BLaER1 treated with 17β-estradiol and CSF1 and Interleukin-3, amounts not matched to agents 10 nM and 100 nM (cell line): ENCODE results near the gene GNG3.
"Not testable (repeated sequence)": the region's sequence is repeated elsewhere in the genome, so short reads cannot be mapped to it uniquely, and the experiment has no call there.

Experiments
- H3K27ac ChIP-seq, 11 experiments: shearing (Covaris generic); formaldehyde crosslinking; 2 replicates each; pipeline ENCODE4 v1.8.1; 2022
- H3K27me3 ChIP-seq, 11 experiments: shearing (Covaris generic); formaldehyde crosslinking; 2 replicates each; pipeline ENCODE4 v1.8.1; 2022
- H3K36me3 ChIP-seq, 11 experiments: shearing (Covaris generic); formaldehyde crosslinking; 2 replicates each; pipeline ENCODE4 v1.8.1; 2022
- H3K4me1 ChIP-seq, 10 experiments: shearing (Covaris generic); formaldehyde crosslinking; 2 replicates each; pipeline ENCODE4 v1.8.1; 2022
- H3K4me2 ChIP-seq, 11 experiments: shearing (Covaris generic); formaldehyde crosslinking; 2 replicates each; pipeline ENCODE4 v1.8.1; 2022
- H3K4me3 ChIP-seq, 10 experiments: shearing (Covaris generic); formaldehyde crosslinking; 2 replicates each; pipeline ENCODE4 v1.8.1; 2022
- H3K9ac ChIP-seq, 11 experiments: shearing (Covaris generic); formaldehyde crosslinking; 2 replicates each; pipeline ENCODE4 v1.8.1; 2022
- H3K9me3 ChIP-seq, 11 experiments: shearing (Covaris generic); formaldehyde crosslinking; replicated peaks in 1 of 11; 2 replicates each; pipeline ENCODE4 v1.8.1; 2022
- H4K20me1 ChIP-seq, 11 experiments: shearing (Covaris generic); formaldehyde crosslinking; 2 replicates each; pipeline ENCODE4 v1.8.1; 2022
- Cebpa-rat ChIP-seq, 11 experiments: shearing (Covaris generic); IDR thresholded peaks; 2 replicates each; pipeline ENCODE4 v1.8.1; 2022

The GNG3 gene

GRCh38 chr11:62671236-62671607 lies 36.3 kb upstream of the GNG3 start:
- H3K27me3 ChIP-seq: no peaks in the 10 kb centered on the region
- peak overlapping the region; percentile 85 to 100 (median 93) for H3K4me2 ChIP-seq
- peaks cover 0 to 59% (median 20%) of the 10 kb centered on the region in 11 experiments; a peak in 19 of 22 replicates for H4K20me1 ChIP-seq
- TF ChIP-seq Cebpa-rat (IDR thresholded peaks at IDR 0.05): no peak
- peak overlapping the region; percentile 85 to 96 (median 91) for H3K9ac ChIP-seq
- peak overlapping the region; percentile 63 to 89 (median 84) for H3K4me3 ChIP-seq
- H3K9me3 ChIP-seq: no peaks in the 10 kb centered on the region
- H3K27ac ChIP-seq: peak overlapping the region; percentile 72 to 95 (median 89)
- peaks cover 49 to 67% (median 53%) of the 10 kb centered on the region in 11 experiments for H3K36me3 ChIP-seq
- peaks cover 56 to 76% (median 69%) of the 10 kb centered on the region in 10 experiments for H3K4me1 ChIP-seq

DNA sequence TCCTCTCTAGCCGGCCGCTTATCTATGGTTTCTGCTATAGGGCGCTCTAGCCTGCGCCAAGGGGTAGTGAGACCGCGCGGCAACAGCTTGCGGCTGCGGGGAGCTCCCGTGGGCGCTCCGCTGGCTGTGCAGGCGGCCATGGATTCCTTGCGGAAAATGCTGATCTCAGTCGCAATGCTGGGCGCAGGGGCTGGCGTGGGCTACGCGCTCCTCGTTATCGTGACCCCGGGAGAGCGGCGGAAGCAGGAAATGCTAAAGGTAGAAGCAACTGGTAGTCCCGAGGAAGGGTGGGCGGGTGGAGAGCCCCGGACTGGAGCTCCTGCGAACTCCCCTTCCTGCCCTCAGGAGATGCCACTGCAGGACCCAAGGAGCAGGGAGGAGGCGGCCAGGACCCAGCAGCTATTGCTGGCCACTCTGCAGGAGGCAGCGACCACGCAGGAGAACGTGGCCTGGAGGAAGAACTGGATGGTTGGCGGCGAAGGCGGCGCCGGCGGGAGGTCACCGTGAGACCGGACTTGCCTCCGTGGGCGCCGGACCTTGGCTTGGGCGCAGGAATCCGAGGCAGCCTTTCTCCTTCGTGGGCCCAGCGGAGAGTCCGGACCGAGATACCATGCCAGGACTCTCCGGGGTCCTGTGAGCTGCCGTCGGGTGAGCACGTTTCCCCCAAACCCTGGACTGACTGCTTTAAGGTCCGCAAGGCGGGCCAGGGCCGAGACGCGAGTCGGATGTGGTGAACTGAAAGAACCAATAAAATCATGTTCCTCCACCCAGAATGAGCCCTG lies 35.7 kb upstream of the GNG3 start, which contains the start of the genes LBHD1 and UQCC3:
LBHD1 (minus strand) TSS at position 660 of the 782 bp plus-strand sequence. CDS start 2,236 bp downstream, outside the sequence.
UQCC3 (plus strand) TSS at position 66 of the 782 bp plus-strand sequence; CDS start at position 139, 73 bp downstream.
- Histone ChIP-seq H3K36me3 (peaks cover 51 to 67% (median 54%) of the 10 kb centered on the region in 11 experiments), H3K4me1 (peaks cover 52 to 76% (median 69%) of the 10 kb centered on the region in 10 experiments), H3K9ac (peak within 1 kb of the TSS; percentile 85 to 96 (median 91)), H3K4me3 (peak within 1 kb of the TSS; percentile 63 to 89 (median 84)), H4K20me1 (peaks cover 0 to 59% (median 20%) of the 10 kb centered on the region in 11 experiments; a peak in 18 of 22 replicates), H3K4me2 (peak within 1 kb of the TSS; percentile 85 to 100 (median 93)), H3K27me3 (no peaks in the 10 kb centered on the region), H3K9me3 (no peaks in the 10 kb centered on the region), H3K27ac (peak within 1 kb of the TSS; percentile 72 to 95 (median 89))
- no peak for TF ChIP-seq Cebpa-rat (IDR thresholded peaks at IDR 0.05)

DNA sequence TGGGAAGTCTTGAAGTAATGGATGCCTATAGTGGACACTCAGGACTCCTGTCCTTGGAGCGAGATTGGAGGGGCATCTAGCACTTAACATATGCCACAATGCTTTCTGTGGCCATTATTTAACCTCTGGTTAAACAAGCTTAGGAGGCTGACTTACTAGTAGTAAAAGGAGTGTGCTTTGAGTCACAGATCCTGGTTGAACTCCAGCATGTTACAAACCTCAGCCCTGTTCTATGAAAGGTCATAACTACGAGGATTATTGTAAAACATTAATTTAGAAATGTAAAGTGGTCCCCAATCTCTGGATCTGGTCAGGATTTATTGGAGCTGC lies 34.3 kb upstream of the GNG3 start:
- H3K27me3 ChIP-seq: no peaks in the 10 kb centered on the region
- no peaks in the 10 kb centered on the region for H3K9me3 ChIP-seq
- peaks cover 0 to 59% (median 17%) of the 10 kb centered on the region in 11 experiments; a peak in 12 of 22 replicates for H4K20me1 ChIP-seq
- TF ChIP-seq Cebpa-rat (IDR thresholded peaks at IDR 0.05): no peak
- H3K4me2 ChIP-seq: peak overlapping the region; percentile 85 to 100 (median 93)
- H3K9ac ChIP-seq: peak overlapping the region; percentile 85 to 96 (median 91); a peak in 18 of 22 replicates
- peaks cover 50 to 69% (median 58%) of the 10 kb centered on the region in 11 experiments for H3K36me3 ChIP-seq
- peaks cover 49 to 76% (median 68%) of the 10 kb centered on the region in 10 experiments for H3K4me1 ChIP-seq
- peak overlapping the region in 7 of 10 experiments; percentile 76 to 89 (median 84); a peak in 8 of 20 replicates for H3K4me3 ChIP-seq
- H3K27ac ChIP-seq: peak overlapping the region in 3 of 11 experiments; percentile 85 to 93 (median 90); a peak in 4 of 22 replicates

- not testable (repeated sequence) for H3K4me3 ChIP-seq, H3K27me3 ChIP-seq, H3K4me2 ChIP-seq, H3K9ac ChIP-seq, H3K9me3 ChIP-seq, H3K27ac ChIP-seq
- Histone ChIP-seq H3K4me1 (peaks cover 47 to 66% (median 63%) of the 10 kb centered on the region in 10 experiments), H3K36me3 (peaks cover 48 to 58% (median 55%) of the 10 kb centered on the region in 11 experiments), H4K20me1 (peaks cover 0 to 42% (median 16%) of the 10 kb centered on the region in 11 experiments; a peak in 12 of 22 replicates)
These were observed 32.1 kb upstream of the GNG3 start for GRCh38 chr11:62675415-62675814.

- H3K9ac ChIP-seq: peak overlapping the region; percentile 92 to 98 (median 97); a peak in 16 of 22 replicates
- TF ChIP-seq Cebpa-rat (IDR thresholded peaks at IDR 0.05): no peak
- no peak overlapping the region for H3K27ac ChIP-seq
- H3K4me1 ChIP-seq: peaks cover 50 to 69% (median 64%) of the 10 kb centered on the region in 10 experiments
- H3K4me2 ChIP-seq: peak overlapping the region in 8 of 11 experiments; percentile 22 to 97 (median 91); a peak in 13 of 22 replicates
- H3K27me3 ChIP-seq: no peaks in the 10 kb centered on the region
- peaks cover 0 to 37% (median 16%) of the 10 kb centered on the region in 11 experiments; a peak in 12 of 22 replicates for H4K20me1 ChIP-seq
- H3K4me3 ChIP-seq: no peak overlapping the region; a peak in 1 of 20 replicates
- no peaks in the 10 kb centered on the region for H3K9me3 ChIP-seq
- peaks cover 48 to 58% (median 55%) of the 10 kb centered on the region in 11 experiments for H3K36me3 ChIP-seq
These were observed 30.8 kb upstream of the GNG3 start for GRCh38 chr11:62676698-62677097.

DNA sequence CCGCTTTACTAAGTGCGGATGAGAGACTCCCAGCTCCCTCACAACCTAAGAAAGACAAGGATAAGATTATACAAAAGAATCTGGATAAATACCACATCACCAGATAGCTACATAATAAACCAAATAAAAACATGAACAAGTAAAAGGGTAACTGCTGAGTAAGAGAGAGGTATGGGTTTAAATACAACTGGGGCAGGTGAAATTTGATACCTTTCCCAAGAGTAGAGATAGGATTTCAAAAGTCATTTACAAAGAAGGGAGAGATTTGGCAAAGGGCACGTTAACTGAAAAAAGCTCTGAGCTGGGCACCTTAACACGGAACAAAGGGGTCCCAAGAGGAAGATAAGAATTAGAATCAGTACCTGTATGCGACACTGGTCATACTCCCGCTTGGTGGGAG lies 30.3 kb upstream of the GNG3 start:
- H3K9ac ChIP-seq: peak overlapping the region; percentile 92 to 98 (median 97); a peak in 21 of 22 replicates
- no peaks in the 10 kb centered on the region for H3K9me3 ChIP-seq
- no peaks in the 10 kb centered on the region for H3K27me3 ChIP-seq
- peaks cover 0 to 37% (median 16%) of the 10 kb centered on the region in 11 experiments; a peak in 12 of 22 replicates for H4K20me1 ChIP-seq
- TF ChIP-seq Cebpa-rat (IDR thresholded peaks at IDR 0.05): no peak
- peak overlapping the region in 3 of 11 experiments; percentile 3 to 93 (median 90); a peak in 2 of 22 replicates for H3K27ac ChIP-seq
- H3K36me3 ChIP-seq: peaks cover 48 to 58% (median 55%) of the 10 kb centered on the region in 11 experiments
- H3K4me3 ChIP-seq: peak overlapping the region; percentile 81 to 99 (median 97); a peak in 9 of 20 replicates
- peak overlapping the region; percentile 71 to 97 (median 92) for H3K4me2 ChIP-seq
- H3K4me1 ChIP-seq: peaks cover 50 to 69% (median 64%) of the 10 kb centered on the region in 10 experiments

GRCh38 chr11:62677714-62678113 lies 29.8 kb upstream of the GNG3 start:
- peaks cover 48 to 55% (median 54%) of the 10 kb centered on the region in 11 experiments for H3K36me3 ChIP-seq
- no peaks in the 10 kb centered on the region for H3K9me3 ChIP-seq
- peak overlapping the region; percentile 71 to 97 (median 92) for H3K4me2 ChIP-seq
- peaks cover 0 to 33% (median 16%) of the 10 kb centered on the region in 11 experiments; a peak in 12 of 22 replicates for H4K20me1 ChIP-seq
- no peak for TF ChIP-seq Cebpa-rat (IDR thresholded peaks at IDR 0.05)
- peaks cover 46 to 64% (median 59%) of the 10 kb centered on the region in 10 experiments for H3K4me1 ChIP-seq
- H3K9ac ChIP-seq: peak overlapping the region; percentile 92 to 98 (median 97)
- H3K27ac ChIP-seq: peak overlapping the region in 9 of 11 experiments; percentile 87 to 96 (median 93); a peak in 15 of 22 replicates
- H3K4me3 ChIP-seq: peak overlapping the region; percentile 81 to 99 (median 97)
- H3K27me3 ChIP-seq: no peaks in the 10 kb centered on the region

DNA sequence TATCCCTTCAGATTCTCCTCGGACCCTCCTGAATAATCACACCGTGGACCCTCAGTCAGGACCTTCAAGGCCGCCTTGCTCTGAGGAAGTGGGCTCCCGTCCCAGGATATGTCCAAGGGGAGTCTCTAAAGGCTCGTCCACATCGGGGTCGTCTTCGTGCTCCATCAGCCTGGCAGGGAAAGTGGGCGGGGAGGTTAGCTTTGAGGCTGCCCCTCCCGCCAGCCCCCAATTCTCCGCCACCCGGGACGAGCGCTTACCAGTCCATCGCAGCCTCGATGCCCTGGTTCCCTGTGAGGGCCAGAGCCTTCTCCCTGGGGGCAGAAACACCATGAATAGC lies 29.1 kb upstream of the GNG3 start:
- peaks cover 45 to 49% (median 48%) of the 10 kb centered on the region in 11 experiments for H3K36me3 ChIP-seq
- H3K4me3 ChIP-seq: peak overlapping the region; percentile 81 to 99 (median 97)
- peak overlapping the region; percentile 71 to 97 (median 92) for H3K4me2 ChIP-seq
- peak overlapping the region; percentile 92 to 98 (median 97) for H3K9ac ChIP-seq
- peak overlapping the region; percentile 87 to 96 (median 93) for H3K27ac ChIP-seq
- no peaks in the 10 kb centered on the region for H3K9me3 ChIP-seq
- H3K27me3 ChIP-seq: no peaks in the 10 kb centered on the region
- no peak for TF ChIP-seq Cebpa-rat (IDR thresholded peaks at IDR 0.05)
- peaks cover 39 to 57% (median 52%) of the 10 kb centered on the region in 10 experiments for H3K4me1 ChIP-seq
- H4K20me1 ChIP-seq: peaks cover 0 to 28% (median 16%) of the 10 kb centered on the region in 11 experiments; a peak in 11 of 22 replicates
